Measurements from ENCODE around the gene CDK10.

Gene CDK10

GRCh38 chr16:89716916-89717687 lies 30.6 kb downstream of the CDK10 start:
- FAIRE-seq = no peak

GRCh38 chr16:89717688-89718505 lies 31.4 kb downstream of the CDK10 start:
- no peak for FAIRE-seq

GRCh38 chr16:89720551-89720812 lies 34.0 kb downstream of the CDK10 start:
- FAIRE-seq = no peak

- FAIRE-seq = no peak
Measured at GRCh38 chr16:89720813-89721545, 34.5 kb downstream of the CDK10 start, which contains the start of the genes VPS9D1 and ZNF276. VPS9D1 (minus strand) TSS chr16:89720898; CDS start chr16:89720861, 37 bp downstream. ZNF276 (plus strand) TSS chr16:89721537; CDS start chr16:89721641, 104 bp downstream.

- no peak for FAIRE-seq
Measured at GRCh38 chr16:89721546-89722391, 35.3 kb downstream of the CDK10 start.

GRCh38 chr16:89722392-89723278 lies 36.1 kb downstream of the CDK10 start:
- FAIRE-seq = no peak

- no peak for FAIRE-seq
Measured at GRCh38 chr16:89723279-89724250, 37.1 kb downstream of the CDK10 start.

- no peak for FAIRE-seq
Measured at GRCh38 chr16:89727406-89728120, 41.1 kb downstream of the CDK10 start.

GRCh38 chr16:89729293-89729692 lies 42.8 kb downstream of the CDK10 start:
- FAIRE-seq = no peak

- no peak for FAIRE-seq
Measured at GRCh38 chr16:89729863-89730593, 43.5 kb downstream of the CDK10 start.

- no peak for FAIRE-seq
Measured at GRCh38 chr16:89730610-89731234, 44.2 kb downstream of the CDK10 start.

GRCh38 chr16:89732142-89732917 lies 45.8 kb downstream of the CDK10 start:
- no peak for FAIRE-seq

- no peak for FAIRE-seq
Measured at GRCh38 chr16:89732918-89733242, 46.4 kb downstream of the CDK10 start.

- no peak for FAIRE-seq
Measured at GRCh38 chr16:89733322-89733721, 46.8 kb downstream of the CDK10 start.

GRCh38 chr16:89733792-89734191 lies 47.3 kb downstream of the CDK10 start:
- FAIRE-seq = no peak

GRCh38 chr16:89736554-89736953 lies 50.1 kb downstream of the CDK10 start:
- FAIRE-seq = no peak

GRCh38 chr16:89737341-89738071 lies 51.0 kb downstream of the CDK10 start:
- no peak for FAIRE-seq
